Measurements from ENCODE around the gene SLC6A13. TPM values are rescaled to one million over a fixed set of nuclear protein-coding genes. Genes with fewer than 3 reads are reported as not detected.

The SLC6A13 gene
- polyA plus RNA-seq, 2 of the 4 experiments (the other 2 are of a cell fraction), result 0.43 to 0.49 TPM

DNA sequence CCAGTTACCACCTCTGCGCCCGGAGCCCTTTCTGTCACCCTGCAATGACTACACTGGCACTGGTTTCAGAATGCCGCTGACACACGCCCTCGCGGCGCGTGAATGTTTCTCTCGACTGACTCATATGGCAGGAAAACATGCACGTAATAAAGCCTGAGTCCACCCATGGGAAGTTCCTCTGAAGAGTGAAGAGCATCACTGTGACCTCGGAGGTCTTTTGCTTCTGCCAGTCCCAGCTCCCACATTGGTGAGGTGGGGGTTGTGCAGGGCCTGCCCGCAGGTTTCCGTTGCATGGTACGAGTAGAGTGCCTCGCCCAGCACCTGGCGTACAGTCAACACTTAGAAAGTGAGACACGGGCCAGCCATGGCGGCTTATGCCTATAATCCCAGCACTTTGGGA is 37.6 kb downstream of the SLC6A13 start:
- POLR2A ChIA-PET, result no interaction called here
- Histone ChIP-seq H3K4me2 (no peak overlapping the region), H3K9me3 (no peaks in the 10 kb centered on the region), H3K27ac (no peak overlapping the region), H3K4me1 (no peaks in the 10 kb centered on the region), H3K4me3 (no peak overlapping the region)
- no peak for ATAC-seq
- WGBS (ENCODE audit: missing lambda C conversion rate), result 74% methylated on average over 18 of the region's 18 CpGs
- no peak for FAIRE-seq
- TF ChIP-seq, protein P1, sequence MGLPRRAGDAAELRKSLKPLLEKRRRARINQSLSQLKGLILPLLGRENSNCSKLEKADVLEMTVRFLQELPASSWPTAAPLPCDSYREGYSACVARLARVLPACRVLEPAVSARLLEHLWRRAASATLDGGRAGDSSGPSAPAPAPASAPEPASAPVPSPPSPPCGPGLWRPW (IDR thresholded peaks at IDR 0.05), result no peak
- no peak for TF ChIP-seq CHD4 (IDR thresholded peaks at IDR 0.05; ENCODE audit: borderline replicate concordance)
- TF ChIP-seq, protein P2, sequence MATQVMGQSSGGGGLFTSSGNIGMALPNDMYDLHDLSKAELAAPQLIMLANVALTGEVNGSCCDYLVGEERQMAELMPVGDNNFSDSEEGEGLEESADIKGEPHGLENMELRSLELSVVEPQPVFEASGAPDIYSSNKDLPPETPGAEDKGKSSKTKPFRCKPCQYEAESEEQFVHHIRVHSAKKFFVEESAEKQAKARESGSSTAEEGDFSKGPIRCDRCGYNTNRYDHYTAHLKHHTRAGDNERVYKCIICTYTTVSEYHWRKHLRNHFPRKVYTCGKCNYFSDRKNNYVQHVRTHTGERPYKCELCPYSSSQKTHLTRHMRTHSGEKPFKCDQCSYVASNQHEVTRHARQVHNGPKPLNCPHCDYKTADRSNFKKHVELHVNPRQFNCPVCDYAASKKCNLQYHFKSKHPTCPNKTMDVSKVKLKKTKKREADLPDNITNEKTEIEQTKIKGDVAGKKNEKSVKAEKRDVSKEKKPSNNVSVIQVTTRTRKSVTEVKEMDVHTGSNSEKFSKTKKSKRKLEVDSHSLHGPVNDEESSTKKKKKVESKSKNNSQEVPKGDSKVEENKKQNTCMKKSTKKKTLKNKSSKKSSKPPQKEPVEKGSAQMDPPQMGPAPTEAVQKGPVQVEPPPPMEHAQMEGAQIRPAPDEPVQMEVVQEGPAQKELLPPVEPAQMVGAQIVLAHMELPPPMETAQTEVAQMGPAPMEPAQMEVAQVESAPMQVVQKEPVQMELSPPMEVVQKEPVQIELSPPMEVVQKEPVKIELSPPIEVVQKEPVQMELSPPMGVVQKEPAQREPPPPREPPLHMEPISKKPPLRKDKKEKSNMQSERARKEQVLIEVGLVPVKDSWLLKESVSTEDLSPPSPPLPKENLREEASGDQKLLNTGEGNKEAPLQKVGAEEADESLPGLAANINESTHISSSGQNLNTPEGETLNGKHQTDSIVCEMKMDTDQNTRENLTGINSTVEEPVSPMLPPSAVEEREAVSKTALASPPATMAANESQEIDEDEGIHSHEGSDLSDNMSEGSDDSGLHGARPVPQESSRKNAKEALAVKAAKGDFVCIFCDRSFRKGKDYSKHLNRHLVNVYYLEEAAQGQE (IDR thresholded peaks at IDR 0.05), result no peak
- TF ChIP-seq HOXB13 (CRISPR knock-in tag; IDR thresholded peaks at IDR 0.05; ENCODE audit: low read depth), result no peak
- no peak for TF ChIP-seq PHF8 (IDR thresholded peaks at IDR 0.05; ENCODE audit: borderline replicate concordance, low read depth)
- no peak for TF ChIP-seq SREBF2 (IDR thresholded peaks at IDR 0.05)
- TF ChIP-seq TFCP2L1 (CRISPR knock-in tag; IDR thresholded peaks at IDR 0.05), result no peak
- TF ChIP-seq TP53 (CRISPR knock-in tag; IDR thresholded peaks at IDR 0.05), result no peak
- no peak for TF ChIP-seq FOSB (CRISPR knock-in tag; IDR thresholded peaks at IDR 0.05)
- no peak for TF ChIP-seq POLR2A (IDR thresholded peaks at IDR 0.05; ENCODE audit: low read length)
- no peak for TF ChIP-seq POLR2AphosphoS2 (conservative IDR thresholded peaks at IDR 0.05; ENCODE audit: low read length)
- no peak for TF ChIP-seq ZC3H11A (IDR thresholded peaks at IDR 0.05)
- no peak for DNase-seq (ENCODE audit: low read depth in 1 of 2, low spot score in 1 of 2)
- CTCF ChIA-PET, result interaction anchor here (1.0 to 1.3 kb wide), 2 partner anchors 23 to 36 kb away, joined by 3 read pairs; no protein-coding TSS in a partner anchor

DNA sequence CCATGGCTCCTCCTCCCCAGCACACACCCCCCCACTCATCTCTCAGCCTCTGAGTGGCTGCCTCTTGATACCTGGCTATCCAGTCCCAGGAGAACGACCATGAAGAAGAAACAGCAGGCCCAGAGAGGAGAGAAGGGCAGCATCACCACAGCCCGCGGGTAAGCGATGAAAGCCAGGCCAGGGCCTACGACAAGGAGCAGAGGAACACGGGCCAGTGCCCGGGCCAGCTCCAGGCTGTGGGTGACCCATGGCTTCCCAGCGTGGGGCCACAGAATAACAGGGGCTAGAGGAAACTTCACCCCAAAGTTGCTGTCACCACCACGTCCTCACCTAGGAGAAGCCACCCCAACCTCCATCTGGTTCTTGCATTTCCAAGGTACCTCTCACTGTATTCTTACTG is 38.3 kb downstream of the SLC6A13 start:
- ATAC-seq, result no peak
- Histone ChIP-seq H3K9me3 (no peaks in the 10 kb centered on the region), H3K4me3 (no peak overlapping the region), H3K27ac (no peak overlapping the region), H3K4me1 (no peaks in the 10 kb centered on the region), H3K4me2 (no peak overlapping the region)
- 65% methylated on average over 9 of the region's 9 CpGs for WGBS (ENCODE audit: missing lambda C conversion rate)
- FAIRE-seq, result no peak
- ChIA-PET POLR2A (no interaction called here), CTCF (interaction anchor here (1.0 to 2.8 kb wide), 3 partner anchors 9 to 35 kb away, joined by 3 to 19 read pairs (median 3); no protein-coding TSS in a partner anchor)
- DNase-seq (ENCODE audit: low read depth in 1 of 2, low spot score in 1 of 2), result no peak
- TF ChIP-seq KDM5A (IDR thresholded peaks at IDR 0.05), result no peak
- TF ChIP-seq CBX8 (IDR thresholded peaks at IDR 0.05), result no peak
- TF ChIP-seq CHD2 (IDR thresholded peaks at IDR 0.05; ENCODE audit: low read length, partially characterized antibody), result no peak
- no peak for TF ChIP-seq RNF2 (IDR thresholded peaks at IDR 0.05; ENCODE audit: borderline replicate concordance, low read depth)
- TF ChIP-seq POLR2A (IDR thresholded peaks at IDR 0.05; ENCODE audit: low read length), result no peak
- no peak for TF ChIP-seq CBX2 (IDR thresholded peaks at IDR 0.05; ENCODE audit: borderline replicate concordance, low read depth)
- no peak for TF ChIP-seq HOXA7 (CRISPR knock-in tag; IDR thresholded peaks at IDR 0.05)

DNA sequence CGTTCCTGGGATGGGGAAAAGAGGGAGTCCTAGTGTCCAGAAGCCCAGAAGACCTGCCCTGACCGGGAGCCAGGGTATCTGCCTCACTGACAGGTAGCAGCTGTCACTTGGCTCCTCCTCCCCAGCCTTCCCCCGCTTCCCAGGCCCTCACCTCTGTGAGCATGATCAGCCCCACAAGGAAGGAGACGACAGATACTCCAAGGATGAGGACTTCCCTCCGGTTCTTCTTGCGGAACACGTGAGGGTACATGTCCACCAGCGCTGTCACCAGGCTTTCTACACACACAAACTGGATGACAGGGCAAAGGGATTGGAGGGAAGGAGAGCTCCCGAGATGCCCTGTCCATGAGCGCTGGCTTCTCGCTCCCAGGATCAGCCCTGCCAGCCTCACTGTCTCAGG is 38.8 kb downstream of the SLC6A13 start:
- Histone ChIP-seq H3K27ac (no peak overlapping the region), H3K9me3 (no peaks in the 10 kb centered on the region), H3K4me1 (no peaks in the 10 kb centered on the region), H3K4me3 (no peak overlapping the region), H3K4me2 (no peak overlapping the region)
- no peak for TF ChIP-seq NFE2L2 (conservative IDR thresholded peaks at IDR 0.05; ENCODE audit: low read length)
- 68% methylated on average over 11 of the region's 11 CpGs for WGBS (ENCODE audit: missing lambda C conversion rate)
- POLR2A ChIA-PET, result no interaction called here
- CTCF ChIA-PET, result interaction anchor here (1.3 to 2.8 kb wide), 4 partner anchors 9 to 34 kb away, joined by 3 to 19 read pairs (median 4); no protein-coding TSS in a partner anchor
- no peak for FAIRE-seq
- no peak for ATAC-seq
- no peak for DNase-seq (ENCODE audit: low read depth in 1 of 2, low spot score in 1 of 2)
